Keratinocyte (primary cell): ENCODE measurements around the gene BTBD16. TPM values are rescaled to one million over a fixed set of nuclear protein-coding genes. Genes with fewer than 3 reads are reported as not detected.

ENCODE experiments used
- DNase-seq: peaks from one replicate; pipeline ENCODE4 v3.0.0-alpha.2; 2011; ENCODE audit warnings: low read depth, missing footprints, low spot score
- FAIRE-seq: peaks from 2 replicates; lab custom pipeline; 2011; peaks lifted over from hg19 to GRCh38; lab: Jason Lieb, UNC
- H2AFZ ChIP-seq: 2 replicates; pipeline ENCODE4 v1.6.0; 2012; ENCODE audit warnings: low read length, control low read depth, inconsistent platforms; ENCODE audit not compliant: control insufficient read depth
- H3K27ac ChIP-seq: 2 replicates; pipeline ENCODE4 v1.5.1; 2011; ENCODE audit warnings: low read length; ENCODE audit not compliant: control insufficient read depth, insufficient read depth
- H3K27me3 ChIP-seq: 3 replicates; pipeline ENCODE4 v1.6.0; 2011; ENCODE audit warnings: low read length; ENCODE audit not compliant: control insufficient read depth, insufficient read depth; ENCODE audit errors: extremely low read depth
- H3K36me3 ChIP-seq, 2 experiments: 2 replicates in 1 of 2; 3 replicates in 1 of 2; pipeline ENCODE4 v1.5.1; 2011; ENCODE audit warnings: low read length in 2 of 2, mild to moderate bottlenecking in 1 of 2; ENCODE audit not compliant: control insufficient read depth in 2 of 2, insufficient read depth in 2 of 2; ENCODE audit errors: extremely low read depth in 1 of 2
- H3K4me1 ChIP-seq: 3 replicates; pipeline ENCODE4 v1.5.1; 2011; ENCODE audit warnings: low read length; ENCODE audit not compliant: control insufficient read depth, insufficient read depth; ENCODE audit errors: extremely low read depth
- H3K4me2 ChIP-seq: 3 replicates; pipeline ENCODE4 v1.6.0; 2011; ENCODE audit warnings: low read depth, low read length; ENCODE audit not compliant: control insufficient read depth, insufficient read depth; ENCODE audit errors: extremely low read depth
- H3K4me3 ChIP-seq, 3 experiments: fragments of 200-600 bp in 1 of 3; sonication (generic) in 1 of 3; 2 replicates in 2 of 3; 3 replicates in 1 of 3; pipeline ENCODE4 v1.5.1; 2011 to 2016; ENCODE audit warnings: low read length in 3 of 3, mild to moderate bottlenecking in 3 of 3, control low read depth in 2 of 3, inconsistent platforms in 1 of 3, low read depth in 1 of 3, mixed read lengths in 1 of 3, mixed run types in 1 of 3, moderate library complexity in 1 of 3; ENCODE audit not compliant: control insufficient read depth in 2 of 3, insufficient read depth in 2 of 3; ENCODE audit errors: extremely low read depth in 1 of 3
- H3K79me2 ChIP-seq: 2 replicates; pipeline ENCODE4 v1.6.0; 2012; ENCODE audit warnings: low read length; ENCODE audit not compliant: control insufficient read depth, insufficient read depth
- H3K9ac ChIP-seq: 3 replicates; pipeline ENCODE4 v1.6.0; 2011; ENCODE audit warnings: low read length; ENCODE audit not compliant: control insufficient read depth, insufficient read depth; ENCODE audit errors: extremely low read depth
- H3K9me1 ChIP-seq: 3 replicates; pipeline ENCODE4 v1.6.0; 2011; ENCODE audit warnings: low read length; ENCODE audit not compliant: control insufficient read depth, insufficient read depth; ENCODE audit errors: extremely low read depth
- H3K9me3 ChIP-seq: 2 replicates; pipeline ENCODE4 v1.5.1; 2012; ENCODE audit warnings: low read depth, low read length; ENCODE audit not compliant: control insufficient read depth
- H4K20me1 ChIP-seq: 3 replicates; pipeline ENCODE4 v1.6.0; 2011; ENCODE audit warnings: low read length; ENCODE audit not compliant: control insufficient read depth, insufficient read depth; ENCODE audit errors: extremely low read depth
- CTCF ChIP-seq, 3 experiments: IDR thresholded peaks in 1 of 3; conservative IDR thresholded peaks in 1 of 3; optimal IDR thresholded peaks in 1 of 3; 2 replicates in 2 of 3; 3 replicates in 1 of 3; pipeline versions ENCODE3 to v1.5.1; 2011; ENCODE audit warnings: low read length in 3 of 3, mild to moderate bottlenecking in 3 of 3, moderate library complexity in 2 of 3, control low read depth in 1 of 3, inconsistent platforms in 1 of 3; ENCODE audit not compliant: insufficient read depth in 2 of 3; ENCODE audit errors: extremely low read depth in 1 of 3
- EZH2 ChIP-seq: IDR thresholded peaks from one replicate; pipeline ENCODE4 v1.6.1; 2012; ENCODE audit warnings: inconsistent platforms, mild to moderate bottlenecking, low read length, moderate library complexity
- dilution Hi-C: fragments of 300-500 bp; cut with MboI; formaldehyde crosslinking; loops from one replicate; pipeline ENCODE4 v1.7.0; 2020; ENCODE audit warnings: low sequenced_read_pairs; ENCODE audit not compliant: extremely low pct_ligation_motif_present
- polyA plus RNA-seq, 5 experiments: library from polyadenylated mRNA; depleted of rRNA in 3 of 5; stranded (reverse) in 3 of 5; stranded (forward) in 1 of 5; unstranded in 1 of 5; fragments of >200 nt; gene quantifications; 1 replicate in 1 of 5; 2 replicates in 3 of 5; 3 replicates in 1 of 5; pipeline versions ENCODE4 v1.2.1 to v1.2.3, GENCODE V29; 2011 to 2012; ENCODE audit warnings: missing spikeins in 2 of 5, low read depth in 1 of 5, low replicate concordance in 1 of 5

The BTBD16 gene
- polyA plus RNA-seq, 1 donor (not counting 4 experiments of a cell fraction or from before 2014, with no cell fraction given), result 4.9 TPM

- Histone ChIP-seq H3K4me3 (no peak overlapping the region), H3K79me2 (no peaks in the 10 kb centered on the region), H3K9me1 (no peaks in the 10 kb centered on the region), H2AFZ (no peak overlapping the region), H3K36me3 (peaks cover 0 to 2% of the 10 kb centered on the region in 2 experiments), H3K9ac (no peak overlapping the region), H3K27ac (no peak overlapping the region), H3K27me3 (no peaks in the 10 kb centered on the region), H4K20me1 (no peaks in the 10 kb centered on the region), H3K4me1 (peaks cover 7% of the 10 kb centered on the region), H3K4me2 (no peak overlapping the region), H3K9me3 (no peaks in the 10 kb centered on the region)
- FAIRE-seq (no peak), DNase-seq (no peak)
- dilution Hi-C loops, result no loop called here
- TF ChIP-seq CTCF (optimal IDR thresholded peaks at IDR 0.05 in 1 of 3, IDR thresholded peaks at IDR 0.05 in 1 of 3, conservative IDR thresholded peaks at IDR 0.05 in 1 of 3; ENCODE audit: extremely low read depth in 1 of 3, insufficient read depth in 2 of 3, low read length in 3 of 3) (no peak), EZH2 (no peak)
Measured at GRCh38 chr10:122261584-122261983, 9.5 kb upstream of the BTBD16 start.

- Histone ChIP-seq H3K9ac (no peak overlapping the region), H3K27ac (no peak overlapping the region), H3K79me2 (no peaks in the 10 kb centered on the region), H3K9me1 (no peaks in the 10 kb centered on the region), H3K27me3 (no peaks in the 10 kb centered on the region), H3K4me1 (peaks cover 7% of the 10 kb centered on the region), H3K9me3 (no peaks in the 10 kb centered on the region), H2AFZ (no peak overlapping the region), H3K4me3 (no peak overlapping the region), H3K4me2 (peak overlapping the region; percentile 9), H4K20me1 (no peaks in the 10 kb centered on the region), H3K36me3 (no peaks in the 10 kb centered on the region)
- FAIRE-seq, result peak; percentile 29
- no peak for DNase-seq
- no peak for TF ChIP-seq EZH2
- no peak for TF ChIP-seq CTCF (optimal IDR thresholded peaks at IDR 0.05 in 1 of 3, IDR thresholded peaks at IDR 0.05 in 1 of 3, conservative IDR thresholded peaks at IDR 0.05 in 1 of 3; ENCODE audit: extremely low read depth in 1 of 3, insufficient read depth in 2 of 3, low read length in 3 of 3)
- dilution Hi-C loops, result no loop called here
Measured at GRCh38 chr10:122263971-122264370, 7.1 kb upstream of the BTBD16 start.
